ENCODE measurements around the gene MEAF6.
"Not testable (repeated sequence)": the region's sequence is repeated elsewhere in the genome, so short reads cannot be mapped to it uniquely, and the experiment has no call there.

Gene MEAF6

GRCh38 chr1:37529888-37530287 is 15.3 kb upstream of the MEAF6 start:
- DNase-seq, result not testable (repeated sequence)

- no peak for DNase-seq
These were observed 5.0 kb upstream of the MEAF6 start for GRCh38 chr1:37519613-37520012.

GRCh38 chr1:37518929-37519328 is 4.4 kb upstream of the MEAF6 start:
- DNase-seq, result not testable (repeated sequence)

GRCh38 chr1:37518241-37518640 is 3.7 kb upstream of the MEAF6 start:
- not testable (repeated sequence) for DNase-seq

- no peak for DNase-seq
These were observed 3.0 kb upstream of the MEAF6 start for GRCh38 chr1:37517569-37517968.

GRCh38 chr1:37515185-37516034 is 844 bp upstream of the MEAF6 start:
- DNase-seq, result no peak

GRCh38 chr1:37513795-37514349 is 694 bp downstream of the MEAF6 start:
- DNase-seq, result no peak

GRCh38 chr1:37509181-37509580 is 5.4 kb downstream of the MEAF6 start:
- no peak for DNase-seq

GRCh38 chr1:37506740-37507139 is 7.8 kb downstream of the MEAF6 start:
- DNase-seq, result no peak

- DNase-seq, result not testable (repeated sequence)
These were observed 11.8 kb downstream of the MEAF6 start for GRCh38 chr1:37502791-37503190.

- no peak for DNase-seq
These were observed 12.5 kb downstream of the MEAF6 start for GRCh38 chr1:37502104-37502503.

- DNase-seq, result no peak
These were observed 12.9 kb downstream of the MEAF6 start for GRCh38 chr1:37501661-37502060.

- DNase-seq, result no peak
These were observed 15.5 kb downstream of the MEAF6 start for GRCh38 chr1:37498872-37499617.

- no peak for DNase-seq
These were observed 16.7 kb downstream of the MEAF6 start for GRCh38 chr1:37497832-37498231.

- DNase-seq, result no peak
These were observed 18.7 kb downstream of the MEAF6 start for GRCh38 chr1:37495875-37496274.

GRCh38 chr1:37493336-37494098 is 21.0 kb downstream of the MEAF6 start:
- no peak for DNase-seq

GRCh38 chr1:37487619-37487984 is 27.0 kb downstream of the MEAF6 start:
- no peak for DNase-seq

- DNase-seq, result no peak
These were observed 27.6 kb downstream of the MEAF6 start for GRCh38 chr1:37486680-37487618.

GRCh38 chr1:37485902-37486679 is 28.5 kb downstream of the MEAF6 start:
- DNase-seq, result no peak

- no peak for DNase-seq
These were observed 30.1 kb downstream of the MEAF6 start for GRCh38 chr1:37484325-37485051.

Data from amniotic stem cell (primary cell).